Effector memory CD4-positive, alpha-beta T cell (primary cell): Measurements from ENCODE around the gene FRYL.
"Not testable (repeated sequence)": the region's sequence is repeated elsewhere in the genome, so short reads cannot be mapped to it uniquely, and the experiment has no call there.

Experiments
- DNase-seq, 3 donors: peaks; one replicate each; pipeline ENCODE4 v3.0.0-alpha.2; 2020
- H3K27ac ChIP-seq: 2 replicates; pipeline ENCODE4 v1.7.0; 2013; ENCODE audit warnings: mild to moderate bottlenecking, low read length, moderate library complexity; ENCODE audit not compliant: insufficient read depth, poor library complexity, severe bottlenecking
- H3K27me3 ChIP-seq: replicated peaks from 2 replicates; pipeline ENCODE4 v1.7.0; 2013; ENCODE audit warnings: mild to moderate bottlenecking, low read length; ENCODE audit not compliant: insufficient read depth, control insufficient read depth, poor library complexity, severe bottlenecking
- H3K36me3 ChIP-seq: 2 replicates; pipeline ENCODE4 v1.7.0; 2013; ENCODE audit warnings: mild to moderate bottlenecking, low read length, moderate library complexity; ENCODE audit not compliant: control insufficient read depth, insufficient read depth
- H3K4me1 ChIP-seq: 2 replicates; pipeline ENCODE4 v1.7.0; 2013; ENCODE audit warnings: low read length, mild to moderate bottlenecking; ENCODE audit not compliant: control insufficient read depth, insufficient read depth, poor library complexity, severe bottlenecking
- H3K4me3 ChIP-seq: 2 replicates; pipeline ENCODE4 v1.7.0; 2013; ENCODE audit warnings: low read length, low read depth, mild to moderate bottlenecking; ENCODE audit not compliant: insufficient read depth, poor library complexity, severe bottlenecking
- H3K9me3 ChIP-seq: 2 replicates; pipeline ENCODE4 v1.7.0; 2013; ENCODE audit warnings: mild to moderate bottlenecking, low read length, moderate library complexity; ENCODE audit not compliant: control insufficient read depth

The FRYL gene

GRCh38 chr4:48727666-48728459, 52.2 kb downstream of the FRYL start:
- Histone ChIP-seq H3K27ac (no peak overlapping the region), H3K4me1 (peaks cover 19% of the 10 kb centered on the region), H3K4me3 (no peak overlapping the region), H3K36me3 (no peaks in the 10 kb centered on the region), H3K9me3 (no peaks in the 10 kb centered on the region), H3K27me3 (no peaks in the 10 kb centered on the region)
- DNase-seq, result no peak

GRCh38 chr4:48725414-48725813, 54.7 kb downstream of the FRYL start:
- H3K9me3 ChIP-seq, result no peaks in the 10 kb centered on the region
- peaks cover 19% of the 10 kb centered on the region for H3K4me1 ChIP-seq
- no peak overlapping the region for H3K4me3 ChIP-seq
- no peak for DNase-seq
- H3K27me3 ChIP-seq, result no peaks in the 10 kb centered on the region
- no peaks in the 10 kb centered on the region for H3K36me3 ChIP-seq
- H3K27ac ChIP-seq, result no peak overlapping the region

- Histone ChIP-seq H3K36me3 (no peaks in the 10 kb centered on the region), H3K27ac (no peak overlapping the region), H3K4me1 (peaks cover 5% of the 10 kb centered on the region), H3K9me3 (no peaks in the 10 kb centered on the region), H3K4me3 (no peak overlapping the region), H3K27me3 (no peaks in the 10 kb centered on the region)
- DNase-seq, result no peak
Observed at GRCh38 chr4:48722509-48723446, 57.3 kb downstream of the FRYL start.

GRCh38 chr4:48720459-48720858, 59.6 kb downstream of the FRYL start:
- Histone ChIP-seq H3K9me3 (no peaks in the 10 kb centered on the region), H3K4me3 (no peak overlapping the region), H3K4me1 (peaks cover 5% of the 10 kb centered on the region), H3K27me3 (no peaks in the 10 kb centered on the region), H3K36me3 (no peaks in the 10 kb centered on the region), H3K27ac (no peak overlapping the region)
- no peak for DNase-seq

GRCh38 chr4:48718818-48719465, 61.1 kb downstream of the FRYL start:
- H3K4me1 ChIP-seq, result peaks cover 5% of the 10 kb centered on the region
- no peaks in the 10 kb centered on the region for H3K9me3 ChIP-seq
- H3K27ac ChIP-seq, result no peak overlapping the region
- no peaks in the 10 kb centered on the region for H3K27me3 ChIP-seq
- no peak overlapping the region for H3K4me3 ChIP-seq
- H3K36me3 ChIP-seq, result no peaks in the 10 kb centered on the region
- no peak for DNase-seq

GRCh38 chr4:48716285-48716684, 63.8 kb downstream of the FRYL start:
- H3K4me3 ChIP-seq, DNase-seq, H3K36me3 ChIP-seq, H3K9me3 ChIP-seq, H3K27me3 ChIP-seq, H3K27ac ChIP-seq, H3K4me1 ChIP-seq: not testable (repeated sequence)

GRCh38 chr4:48710446-48711209, 69.5 kb downstream of the FRYL start:
- no peak for DNase-seq
- Histone ChIP-seq H3K36me3 (peaks cover 4% of the 10 kb centered on the region), H3K27me3 (no peaks in the 10 kb centered on the region), H3K4me1 (no peaks in the 10 kb centered on the region), H3K9me3 (no peaks in the 10 kb centered on the region), H3K4me3 (no peak overlapping the region), H3K27ac (no peak overlapping the region)

- Histone ChIP-seq H3K4me3 (no peak overlapping the region), H3K4me1 (no peaks in the 10 kb centered on the region), H3K27me3 (no peaks in the 10 kb centered on the region), H3K36me3 (peaks cover 4% of the 10 kb centered on the region), H3K27ac (no peak overlapping the region), H3K9me3 (no peaks in the 10 kb centered on the region)
- no peak for DNase-seq
Observed at GRCh38 chr4:48709901-48710300, 70.2 kb downstream of the FRYL start.

- peaks cover 4% of the 10 kb centered on the region for H3K36me3 ChIP-seq
- no peak overlapping the region for H3K4me3 ChIP-seq
- no peaks in the 10 kb centered on the region for H3K4me1 ChIP-seq
- H3K27me3 ChIP-seq, result no peaks in the 10 kb centered on the region
- H3K27ac ChIP-seq, result no peak overlapping the region
- DNase-seq, result no peak
- no peaks in the 10 kb centered on the region for H3K9me3 ChIP-seq
Observed at GRCh38 chr4:48708610-48709009, 71.5 kb downstream of the FRYL start.
